Ovary (tissue), 9 donors: ENCODE data around the gene HDGFL1. TPM values are rescaled to one million over a fixed set of nuclear protein-coding genes. Genes with fewer than 3 reads are reported as not detected.

Source experiments
- DNase-seq, 5 donors: peaks; one replicate each; pipeline ENCODE4 v3.0.0-alpha.2; 2019 to 2020
- H3K27ac ChIP-seq, 2 donors: fragments of 200-600 bp; one replicate each; pipeline versions ENCODE4 v1.5.1 to v1.8.0; 2019 to 2022
- H3K27me3 ChIP-seq: fragments of 200-600 bp; one replicate; pipeline ENCODE4 v1.8.0; 2022
- H3K36me3 ChIP-seq: fragments of 200-600 bp; sonication (generic); one replicate; pipeline ENCODE4 v1.5.1; 2019
- H3K4me1 ChIP-seq: one replicate; pipeline ENCODE4 v1.8.1; 2013; ENCODE audit warnings: mild to moderate bottlenecking, moderate library complexity; ENCODE audit not compliant: insufficient read depth
- H3K4me3 ChIP-seq: fragments of 200-600 bp; sonication (generic); one replicate; pipeline ENCODE4 v1.5.1; 2017
- H3K9me3 ChIP-seq, 2 donors: fragments of 200-600 bp in 1 of 2; sonication (generic) in 1 of 2; one replicate each; pipeline versions ENCODE4 v1.5.1 to v1.8.1; 2013 to 2019; ENCODE audit warnings: mild to moderate bottlenecking in 1 of 2, moderate library complexity in 1 of 2
- EP300 ChIP-seq: sonication (generic); formaldehyde crosslinking; IDR thresholded peaks from one replicate; pipeline ENCODE4 v1.6.1; 2017; ENCODE audit warnings: antibody characterized with exemption
- POLR2A ChIP-seq: fragments of 450-650 bp; IDR thresholded peaks from one replicate; pipeline ENCODE4 v1.6.1; 2017; ENCODE audit warnings: antibody characterized with exemption, mild to moderate bottlenecking, moderate library complexity
- WGBS, 3 donors: extraction: QIAGEN DNeasy Blood & Tissue Kit in 1 of 3; methylation state at CpG; one replicate each; pipeline versions ENCODE4 v1.1.5 to v1.1.7; 2013 to 2017; 5-methylcytosine and 5-hydroxymethylcytosine counted together
- intact Hi-C, 4 donors: fragments of 100-400 bp; cut with DNase I; formaldehyde crosslinking; loops; one replicate each; pipeline versions ENCODE4 v1.11.0 to v1.15.1; 2022 to 2023
- polyA plus RNA-seq, 2 donors: library from polyadenylated mRNA; stranded (reverse); fragments of 200-250 nt in 1 of 2; fragments of 350-450 nt in 1 of 2; fragmentation: Illumina TruSeq in 1 of 2; extraction: RNeasy Lipid Tissue Mini Kit (QIAGEN cat#74804) in 1 of 2; gene quantifications; one replicate each; pipeline ENCODE4 v1.2.3, GENCODE V29; 2013 to 2014
- total RNA-seq, 7 donors: library from RNA; depleted of rRNA in 2 of 7; stranded (reverse); fragments of >200 nt in 2 of 7; fragmentation: NEBNext Ultra II Directional in 3 of 7; extraction: Animal tissue kit (Norgen Biotek cat#: 25700) in 3 of 7; gene quantifications; one replicate each; pipeline versions ENCODE4 v1.1.0 to v1.2.4, GENCODE V29; 2016 to 2023
- TF ChIP-seq, protein P1 (sequence below), 3 donors: fragments of 450-650 bp in 2 of 3; fragments of 200-600 bp in 1 of 3; IDR thresholded peaks; one replicate each; pipeline versions ENCODE4 v1.5.1 to v1.8.0; 2016 to 2022; ENCODE audit warnings: antibody characterized with exemption in 3 of 3, mild to moderate bottlenecking in 1 of 3
- donor health status: DM: no; HTN: no; CAD: no; lungs with moderate emphysema.
- donor health status: DM: no; HTN: no; CAD: no.
- donor health status: Bipolar disorder and iron deficiency.
- donor health status: DM: yes; HTN: yes; CAD: no.
- donor health status: DM: no; HTN: no; CAD: no.
- donor health status: DM: yes; HTN: yes; CAD: no.

The HDGFL1 gene
- total and polyA plus RNA-seq, 9 donors: 0.10 TPM; not detected in 8

DNA sequence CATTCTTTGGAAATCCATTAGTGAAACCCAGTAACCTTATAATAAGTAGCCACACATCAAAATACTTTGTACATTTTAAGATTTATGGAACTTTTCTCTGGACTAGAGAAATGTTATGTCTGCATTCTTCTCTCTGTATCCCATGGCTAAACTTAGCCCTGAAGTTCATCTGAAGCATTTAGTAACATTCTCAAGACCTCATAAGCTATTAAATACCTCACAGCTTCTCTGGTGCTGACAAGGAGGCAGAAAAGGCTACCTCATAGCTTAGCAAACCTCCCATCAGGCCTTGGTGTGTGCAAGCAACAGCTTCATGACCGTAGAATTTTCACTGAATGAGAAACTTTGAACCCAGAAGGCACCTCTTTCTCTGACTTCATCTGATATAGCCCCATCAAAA is 38.9 kb upstream of the HDGFL1 start:
- TF ChIP-seq POLR2A (no peak), EP300 (no peak)
- TF ChIP-seq, protein P1, sequence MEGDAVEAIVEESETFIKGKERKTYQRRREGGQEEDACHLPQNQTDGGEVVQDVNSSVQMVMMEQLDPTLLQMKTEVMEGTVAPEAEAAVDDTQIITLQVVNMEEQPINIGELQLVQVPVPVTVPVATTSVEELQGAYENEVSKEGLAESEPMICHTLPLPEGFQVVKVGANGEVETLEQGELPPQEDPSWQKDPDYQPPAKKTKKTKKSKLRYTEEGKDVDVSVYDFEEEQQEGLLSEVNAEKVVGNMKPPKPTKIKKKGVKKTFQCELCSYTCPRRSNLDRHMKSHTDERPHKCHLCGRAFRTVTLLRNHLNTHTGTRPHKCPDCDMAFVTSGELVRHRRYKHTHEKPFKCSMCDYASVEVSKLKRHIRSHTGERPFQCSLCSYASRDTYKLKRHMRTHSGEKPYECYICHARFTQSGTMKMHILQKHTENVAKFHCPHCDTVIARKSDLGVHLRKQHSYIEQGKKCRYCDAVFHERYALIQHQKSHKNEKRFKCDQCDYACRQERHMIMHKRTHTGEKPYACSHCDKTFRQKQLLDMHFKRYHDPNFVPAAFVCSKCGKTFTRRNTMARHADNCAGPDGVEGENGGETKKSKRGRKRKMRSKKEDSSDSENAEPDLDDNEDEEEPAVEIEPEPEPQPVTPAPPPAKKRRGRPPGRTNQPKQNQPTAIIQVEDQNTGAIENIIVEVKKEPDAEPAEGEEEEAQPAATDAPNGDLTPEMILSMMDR (IDR thresholded peaks at IDR 0.05): no peak
- no peaks in the 10 kb centered on the region for H3K36me3 ChIP-seq
- no peak for DNase-seq
- no peaks in the 10 kb centered on the region for H3K4me1 ChIP-seq
- intact Hi-C loops: no loop called here
- no peak overlapping the region for H3K4me3 ChIP-seq
- H3K27me3 ChIP-seq: no peaks in the 10 kb centered on the region
- WGBS, 3 donors: 81 to 96% (median 92%) methylated on average over 1 of the region's 1 CpG
- no peak overlapping the region for H3K27ac ChIP-seq
- no peaks in the 10 kb centered on the region for H3K9me3 ChIP-seq

DNA sequence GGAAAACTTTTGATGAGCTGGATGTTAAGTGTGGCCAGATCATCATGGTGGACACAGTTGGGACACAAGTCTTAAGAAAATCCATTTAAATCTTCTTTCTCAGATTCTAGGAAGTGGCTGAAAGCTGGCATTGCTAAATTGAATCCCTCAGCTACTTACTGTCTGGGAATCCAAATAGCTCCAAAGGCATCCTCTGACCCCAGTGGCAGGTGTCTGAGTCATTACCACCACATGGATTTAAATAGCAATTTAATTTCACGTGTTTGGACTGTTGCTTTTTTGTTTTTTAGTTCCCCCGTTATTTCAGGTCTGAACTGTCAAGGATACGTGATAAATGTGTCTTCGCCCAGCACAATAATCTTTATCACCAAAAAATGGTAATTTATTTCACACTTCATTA is 33.2 kb upstream of the HDGFL1 start:
- WGBS, 3 donors: 26 to 52% (median 38%) methylated on average over 4 of the region's 4 CpGs
- TF ChIP-seq, protein P1 (IDR thresholded peaks at IDR 0.05): no peak
- TF ChIP-seq POLR2A (no peak), EP300 (no peak)
- Histone ChIP-seq H3K4me3 (no peak overlapping the region), H3K36me3 (no peaks in the 10 kb centered on the region), H3K27me3 (no peaks in the 10 kb centered on the region), H3K9me3 (no peaks in the 10 kb centered on the region), H3K4me1 (no peaks in the 10 kb centered on the region), H3K27ac (no peak overlapping the region)
- intact Hi-C loops: no loop called here
- DNase-seq: no peak

DNA sequence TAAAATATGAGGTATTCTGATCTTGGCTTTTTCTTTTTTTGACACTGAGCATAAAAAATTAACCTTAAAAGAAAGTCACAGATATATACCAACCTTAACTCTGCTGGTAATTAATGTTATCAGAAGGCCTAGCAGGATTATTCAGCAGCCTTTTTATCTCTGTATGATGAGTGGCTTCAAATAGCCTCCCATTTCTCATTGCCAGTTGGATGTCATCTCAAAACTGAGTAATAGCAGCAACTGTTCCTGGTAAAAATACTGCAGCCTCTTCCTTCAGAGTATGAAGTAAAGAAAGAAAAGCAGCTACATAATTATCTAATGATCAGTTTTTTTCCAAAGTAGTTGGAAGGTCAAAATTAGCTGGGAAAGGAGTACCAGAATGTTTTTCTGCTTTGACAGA is 24.9 kb upstream of the HDGFL1 start:
- Histone ChIP-seq H3K36me3 (no peaks in the 10 kb centered on the region), H3K4me1 (no peaks in the 10 kb centered on the region), H3K27ac (no peak overlapping the region), H3K27me3 (no peaks in the 10 kb centered on the region), H3K9me3 (no peaks in the 10 kb centered on the region), H3K4me3 (no peak overlapping the region)
- no peak for DNase-seq
- intact Hi-C loops: no loop called here
- TF ChIP-seq EP300: no peak
- no peak for TF ChIP-seq POLR2A
- TF ChIP-seq, protein P1 (IDR thresholded peaks at IDR 0.05): no peak

DNA sequence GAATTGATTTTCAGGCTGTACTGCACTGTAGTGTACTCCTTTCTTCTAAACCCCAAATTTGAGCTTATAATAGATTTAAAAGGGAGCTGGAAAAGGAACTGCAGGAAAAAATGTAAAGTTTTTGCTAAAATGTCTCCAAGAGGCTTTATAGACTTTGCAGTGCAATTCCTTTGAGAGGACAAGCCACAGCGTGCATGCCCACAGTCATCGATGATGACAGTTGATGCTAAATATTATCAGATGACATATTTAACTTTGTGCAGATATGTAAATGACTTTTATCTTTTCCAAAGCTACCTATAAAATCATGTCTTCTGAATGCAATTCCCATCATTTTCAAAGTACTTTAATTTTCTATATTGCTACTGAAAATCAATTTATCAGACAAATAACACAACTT is 24.3 kb upstream of the HDGFL1 start:
- no peak overlapping the region for H3K4me3 ChIP-seq
- no peak for TF ChIP-seq EP300
- no peak for TF ChIP-seq POLR2A
- TF ChIP-seq, protein P1 (IDR thresholded peaks at IDR 0.05): no peak
- no peak overlapping the region for H3K27ac ChIP-seq
- no peaks in the 10 kb centered on the region for H3K9me3 ChIP-seq
- no peak for DNase-seq
- 93 to 99% (median 94%) methylated on average over 2 of the region's 2 CpGs for WGBS, 3 donors
- H3K27me3 ChIP-seq: no peaks in the 10 kb centered on the region
- intact Hi-C loops: no loop called here
- no peaks in the 10 kb centered on the region for H3K36me3 ChIP-seq
- no peaks in the 10 kb centered on the region for H3K4me1 ChIP-seq

DNA sequence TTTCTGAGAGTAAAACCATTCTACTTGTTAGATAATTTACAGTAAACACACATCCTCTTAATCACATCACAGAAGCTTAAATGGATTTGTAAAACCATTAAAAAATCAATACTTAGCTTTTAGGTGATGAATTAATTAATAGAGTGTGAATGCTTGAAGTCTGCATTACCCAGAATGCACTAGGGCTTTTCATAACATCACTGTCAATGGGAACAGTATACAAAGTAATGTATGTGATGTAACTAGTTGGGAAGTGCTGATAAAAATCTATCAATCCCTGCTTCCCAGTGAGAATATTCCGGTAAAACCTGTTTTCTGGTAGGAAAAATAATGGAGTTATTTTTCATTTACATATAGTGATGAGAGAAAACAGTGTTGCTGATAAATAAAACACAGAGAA is 23.1 kb upstream of the HDGFL1 start:
- Histone ChIP-seq H3K4me1 (no peaks in the 10 kb centered on the region), H3K36me3 (no peaks in the 10 kb centered on the region), H3K27me3 (no peaks in the 10 kb centered on the region), H3K4me3 (no peak overlapping the region), H3K27ac (no peak overlapping the region), H3K9me3 (no peaks in the 10 kb centered on the region)
- TF ChIP-seq POLR2A: no peak
- TF ChIP-seq, protein P1 (IDR thresholded peaks at IDR 0.05): no peak
- no peak for TF ChIP-seq EP300
- no peak for DNase-seq
- 88 to 94% (median 91%) methylated on average over 1 of the region's 1 CpG for WGBS, 3 donors
- intact Hi-C loops: no loop called here
